Measurements from ENCODE around the gene SMOC2.
A peak's percentile ranks its signal among the peaks of the same experiment; 100 is the strongest.

Gene SMOC2

DNA sequence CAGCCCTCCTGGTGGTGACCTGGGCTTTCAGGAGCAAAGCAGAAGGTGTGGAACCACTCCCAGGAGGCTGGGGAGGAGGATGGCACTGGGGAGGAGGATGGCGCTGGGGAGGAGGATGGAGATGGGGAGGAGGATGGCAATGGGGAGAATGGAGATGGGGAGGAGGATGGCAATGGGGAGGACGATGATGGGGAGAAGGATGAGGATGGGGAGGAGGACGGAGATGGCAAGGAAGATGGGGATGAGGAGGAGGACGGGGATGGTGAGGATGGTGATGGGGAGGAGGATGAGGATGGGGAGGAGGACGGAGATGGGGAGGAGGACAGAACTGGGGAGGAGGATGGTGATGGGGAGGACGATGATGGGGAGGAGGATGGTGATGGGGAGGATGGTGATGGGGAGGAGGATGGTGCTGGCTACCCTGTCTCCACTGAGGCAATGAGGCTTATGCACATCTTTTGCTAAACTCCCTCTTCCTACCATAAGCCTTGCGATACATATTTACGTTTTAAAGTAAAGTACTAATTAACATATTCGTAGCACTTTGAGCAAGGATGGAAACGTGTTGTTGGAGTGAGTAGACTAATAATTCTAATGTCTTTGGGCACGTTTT lies 7.4 kb downstream of the SMOC2 start:
- DNase-seq: no peak

DNA sequence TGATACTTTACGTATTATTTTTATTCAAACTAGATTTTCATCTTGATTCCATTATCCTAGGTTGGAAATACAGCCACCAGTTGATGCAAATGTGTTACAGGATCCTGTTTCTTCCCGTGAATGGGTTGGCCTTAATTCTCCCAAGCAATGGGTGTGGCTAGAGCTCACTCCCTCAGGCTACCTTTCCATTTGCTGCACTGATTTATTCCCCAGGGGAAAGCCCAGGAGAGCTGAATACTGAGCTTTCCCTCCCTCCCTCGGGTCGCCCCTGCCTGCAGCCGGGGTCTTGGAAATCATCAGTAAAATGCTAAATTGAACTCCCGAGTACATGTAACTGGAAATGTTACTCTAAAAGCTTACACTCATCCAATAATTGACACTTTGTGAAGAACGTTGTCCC lies 9.9 kb downstream of the SMOC2 start:
- DNase-seq: no peak

GRCh38 chr6:168451805-168452517 lies 11.0 kb downstream of the SMOC2 start:
- no peak for DNase-seq

GRCh38 chr6:168452685-168453377 lies 11.8 kb downstream of the SMOC2 start:
- peak; percentile 41 for DNase-seq

- no peak for DNase-seq
These were observed 15.0 kb downstream of the SMOC2 start for GRCh38 chr6:168455847-168456530.

- DNase-seq: no peak
These were observed 16.1 kb downstream of the SMOC2 start for GRCh38 chr6:168456907-168457652.

DNA sequence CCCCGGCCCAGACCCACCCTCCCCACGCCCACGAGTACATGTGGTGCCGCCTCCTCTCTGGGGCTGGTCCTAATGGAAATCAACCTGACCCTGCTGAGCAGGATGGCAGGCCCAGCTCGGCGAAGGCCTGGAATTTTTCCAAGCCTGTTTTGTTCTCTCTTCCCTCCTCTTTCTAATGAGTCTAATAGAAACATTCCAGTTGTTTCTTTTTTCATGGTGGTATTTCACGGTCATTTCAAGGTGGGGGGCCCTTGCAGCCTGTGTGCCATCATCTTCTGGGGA lies 16.6 kb downstream of the SMOC2 start:
- no peak for DNase-seq

GRCh38 chr6:168458101-168458500 lies 17.1 kb downstream of the SMOC2 start:
- no peak for DNase-seq

- DNase-seq: no peak
These were observed 18.6 kb downstream of the SMOC2 start for GRCh38 chr6:168459572-168459971.

DNA sequence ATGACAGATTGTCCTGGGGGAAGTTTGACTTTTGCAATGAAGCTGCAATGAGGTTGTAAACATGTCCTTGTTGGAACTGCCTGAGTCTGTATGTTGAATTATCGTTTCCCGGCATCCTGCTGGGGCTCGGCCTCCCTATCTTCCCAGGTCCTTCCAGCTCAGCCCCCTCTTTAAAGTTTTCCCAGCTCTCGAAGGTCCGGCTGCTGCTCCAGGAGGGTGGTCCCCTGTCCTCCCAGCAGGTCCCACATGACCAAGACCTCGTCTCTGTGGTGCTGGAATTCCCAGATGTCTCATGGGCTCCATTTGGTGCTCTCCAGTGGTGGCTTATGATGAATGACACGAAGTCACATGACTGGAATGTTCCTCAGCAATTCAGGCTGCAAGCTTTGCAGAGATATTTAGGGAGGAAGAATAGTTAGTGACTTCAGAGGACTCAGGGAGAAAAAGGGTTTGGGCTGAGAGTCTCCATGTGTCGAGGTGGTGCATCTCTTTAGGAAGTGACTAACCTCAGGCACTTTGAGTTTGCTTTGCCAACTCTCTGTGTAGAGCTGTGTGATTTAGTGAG lies 21.4 kb downstream of the SMOC2 start:
- no peak for DNase-seq

- DNase-seq: no peak
These were observed 23.6 kb downstream of the SMOC2 start for GRCh38 chr6:168464546-168464945.

GRCh38 chr6:168468045-168468444 lies 27.1 kb downstream of the SMOC2 start:
- DNase-seq: no peak

DNA sequence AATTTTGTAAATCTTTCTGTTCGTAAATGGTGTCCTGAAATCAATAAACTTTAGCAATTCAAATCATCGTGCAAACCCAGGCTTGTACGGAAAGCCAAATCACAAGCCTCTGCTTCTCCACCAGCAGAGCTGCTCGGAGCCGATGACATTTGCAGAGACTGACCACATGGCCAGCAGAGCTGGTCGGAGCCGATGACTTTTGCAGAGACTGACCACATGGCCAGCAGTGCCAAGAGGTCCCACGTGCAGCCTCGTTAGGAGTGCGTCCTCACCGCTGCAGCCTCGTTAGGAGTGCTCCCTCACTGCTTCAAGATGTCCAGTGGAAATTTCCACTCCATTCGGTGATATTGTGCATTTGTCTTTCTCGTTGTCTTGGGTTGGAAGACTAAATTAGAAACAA lies 28.5 kb downstream of the SMOC2 start:
- DNase-seq: peak; percentile 52

- DNase-seq: no peak
These were observed 28.9 kb downstream of the SMOC2 start for GRCh38 chr6:168469926-168470325.

GRCh38 chr6:168472363-168472762 lies 31.4 kb downstream of the SMOC2 start:
- no peak for DNase-seq

DNA sequence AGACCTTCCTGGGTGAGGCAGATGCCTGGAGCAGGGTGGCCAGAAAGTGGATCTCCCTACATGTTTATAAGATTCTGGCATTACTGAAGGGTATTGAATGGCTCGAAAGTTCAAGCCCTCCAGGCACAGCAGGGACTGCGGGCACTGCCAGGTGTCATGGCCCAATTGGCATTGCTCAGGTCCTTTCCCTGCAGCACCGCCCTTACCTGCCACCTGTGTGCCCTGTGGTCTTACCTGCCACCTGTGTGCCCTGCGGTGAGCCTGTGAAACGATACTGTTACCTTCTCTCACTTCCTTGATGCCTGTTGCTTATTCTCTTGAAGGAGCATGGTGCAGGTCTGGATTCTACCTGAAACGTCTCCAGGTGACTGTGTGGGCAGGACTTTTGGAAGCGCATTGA lies 32.2 kb downstream of the SMOC2 start:
- no peak for DNase-seq

- DNase-seq: no peak
These were observed 34.4 kb downstream of the SMOC2 start for GRCh38 chr6:168475188-168476013.

GRCh38 chr6:168479421-168479820 lies 38.4 kb downstream of the SMOC2 start:
- DNase-seq: no peak

GRCh38 chr6:168480481-168480880 lies 39.5 kb downstream of the SMOC2 start:
- no peak for DNase-seq

- no peak for DNase-seq
These were observed 44.8 kb downstream of the SMOC2 start for GRCh38 chr6:168485818-168486217.

DNA sequence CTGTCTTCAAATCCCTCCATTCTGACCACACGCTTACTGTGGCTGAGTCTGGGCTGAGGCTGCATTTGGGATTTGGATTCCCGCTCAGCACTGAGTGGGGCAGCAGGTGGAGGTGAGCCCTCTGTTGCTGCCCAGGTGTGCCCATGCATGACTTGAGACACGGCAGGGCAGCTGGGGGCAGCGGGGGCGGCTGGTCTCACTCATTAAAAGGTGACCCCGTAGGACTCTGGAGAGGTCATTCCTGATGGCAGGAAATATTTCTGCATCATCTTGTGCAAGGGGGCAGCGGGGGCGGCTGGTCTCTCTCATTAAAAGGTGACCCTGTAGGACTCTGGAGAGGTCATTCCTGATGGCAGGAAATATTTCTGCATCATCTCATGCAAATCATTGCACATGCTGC lies 49.8 kb downstream of the SMOC2 start:
- DNase-seq: no peak

GRCh38 chr6:168493976-168494375 lies 53.0 kb downstream of the SMOC2 start:
- no peak for DNase-seq

Data from right hindlimb (tissue), 1 donor.